HG02840 (cell line): ENCODE measurements around the gene TMEM80.
"Not testable (repeated sequence)": the region's sequence is repeated elsewhere in the genome, so short reads cannot be mapped to it uniquely, and the experiment has no call there.

Experiments
- ATAC-seq: cut with Tn5 transposase; IDR thresholded peaks from one replicate; pipeline ENCODE4 v1.9.1; 2021; ENCODE audit warnings: mild to moderate bottlenecking, moderate library complexity, moderate number of reproducible peaks; ENCODE audit not compliant: unreplicated experiment, low FRiP score

TMEM80 gene

DNA sequence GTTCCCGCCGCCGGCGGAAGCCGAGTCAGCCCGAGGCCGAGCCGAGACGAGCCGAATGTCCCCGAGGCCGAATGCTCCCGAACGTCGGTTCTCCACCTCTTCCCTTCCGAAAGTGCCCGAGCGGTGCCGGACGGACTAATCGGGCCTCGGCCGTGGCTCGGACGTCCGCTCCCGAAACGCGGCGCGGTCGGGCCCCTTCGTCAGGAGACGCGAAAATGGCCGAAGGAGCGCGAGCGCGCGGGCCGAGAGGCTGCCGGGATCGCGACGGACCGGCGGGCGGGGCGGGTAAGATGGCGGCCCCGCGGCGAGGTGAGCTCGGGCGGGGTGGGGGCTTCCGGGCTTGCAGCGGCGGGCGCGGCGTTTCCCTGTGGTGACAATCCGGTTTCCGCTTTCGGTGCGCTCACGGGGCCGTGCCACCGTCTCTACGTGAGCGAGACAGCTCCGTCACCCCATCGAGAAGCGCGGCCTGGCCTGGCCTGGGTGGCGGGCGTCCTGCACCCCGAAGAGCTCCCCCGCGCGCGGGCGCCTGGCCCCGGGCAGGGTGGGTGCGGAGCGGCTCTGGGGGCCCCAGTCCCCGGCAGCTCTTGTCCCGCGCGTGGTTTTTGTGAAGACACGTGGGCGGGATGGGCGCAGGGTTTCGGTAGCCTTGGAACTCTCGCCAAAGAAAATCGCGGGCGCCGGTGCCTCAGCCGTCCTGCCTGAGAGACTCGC lies at the start of gene TMEM80:
Gene TMEM80, plus strand, starts transcription at position 279 of the 711 bp plus-strand sequence. Its CDS starts 12 bp downstream, at position 291.
- peak; percentile 80 for ATAC-seq

DNA sequence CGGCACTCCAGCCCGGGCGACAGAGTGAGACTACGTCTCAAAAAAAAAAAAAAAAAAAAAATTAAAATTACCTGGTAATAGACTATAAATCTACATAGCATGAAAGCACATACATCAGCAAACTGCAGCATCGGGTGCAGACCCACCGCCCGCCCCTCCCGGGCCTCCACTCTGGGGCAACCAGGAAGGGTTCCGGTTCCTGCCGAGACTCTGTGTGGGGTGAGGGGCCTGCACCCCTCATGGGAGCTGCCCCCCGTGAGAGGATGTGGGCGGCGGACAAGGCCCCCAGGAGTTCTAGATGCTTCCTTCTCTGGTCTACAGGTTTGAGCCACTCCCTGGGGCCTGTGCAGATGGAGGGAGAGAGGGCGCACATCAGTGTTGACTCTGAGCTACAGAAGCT lies 49.4 kb upstream of the TMEM80 start:
- ATAC-seq: no peak

DNA sequence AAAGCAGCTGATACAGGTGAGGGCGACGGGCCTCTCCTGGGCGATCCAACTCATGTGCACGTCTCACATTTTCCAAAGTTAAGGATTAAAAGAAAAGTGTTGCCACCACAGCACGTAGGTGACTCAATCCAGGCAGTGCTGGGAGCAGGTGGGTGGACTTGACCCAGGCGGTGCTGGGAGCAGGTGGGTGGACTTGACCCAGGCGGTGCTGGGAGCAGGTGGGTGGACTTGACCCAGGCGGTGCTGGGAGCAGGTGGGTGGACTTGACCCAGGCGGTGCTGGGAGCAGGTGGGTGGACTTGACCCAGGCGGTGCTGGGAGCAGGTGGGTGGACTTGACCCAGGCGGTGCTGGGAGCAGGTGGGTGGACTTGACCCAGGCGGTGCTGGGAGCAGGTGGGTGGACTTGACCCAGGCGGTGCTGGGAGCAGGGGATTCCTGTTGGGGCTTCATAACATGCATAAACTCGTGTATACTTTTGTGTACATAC lies 47.9 kb upstream of the TMEM80 start:
- ATAC-seq: not testable (repeated sequence)

DNA sequence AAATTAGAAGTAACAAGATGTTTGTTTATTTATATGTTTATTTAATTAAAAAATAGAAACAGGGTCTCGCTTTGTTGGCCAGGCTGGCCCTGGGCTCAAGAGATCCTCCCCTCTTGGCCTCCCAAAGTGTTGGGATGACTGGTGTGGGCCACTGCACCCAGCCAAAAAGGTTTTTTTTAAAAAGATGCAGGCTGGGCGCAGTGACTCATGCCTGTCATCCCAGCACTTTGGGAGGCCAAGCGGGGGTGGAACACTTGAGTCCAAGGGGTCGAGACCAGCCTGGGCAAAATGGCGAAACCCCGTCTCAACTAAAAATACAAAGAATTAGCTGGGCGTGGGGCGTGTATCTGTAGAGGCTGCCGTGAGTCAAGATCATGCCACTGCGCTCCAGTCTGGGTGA lies 45.1 kb upstream of the TMEM80 start:
- no peak for ATAC-seq

DNA sequence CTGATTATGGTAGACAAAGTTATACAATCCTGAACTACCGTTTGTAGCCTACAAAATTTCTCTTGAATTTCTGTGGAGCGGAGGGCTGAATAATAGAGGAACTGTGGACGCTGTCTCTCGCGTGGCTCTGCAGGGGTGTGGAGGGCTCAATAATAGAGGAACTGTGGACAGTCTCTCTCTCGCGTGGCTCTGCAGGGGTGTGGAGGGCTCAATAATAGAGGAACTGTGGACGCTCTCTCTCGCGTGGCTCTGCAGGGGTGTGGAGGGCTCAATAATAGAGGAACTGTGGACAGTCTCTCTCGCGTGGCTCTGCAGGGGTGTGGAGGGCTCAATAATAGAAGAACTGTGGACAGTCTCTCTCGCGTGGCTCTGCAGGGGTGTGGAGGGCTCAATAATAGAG lies 42.5 kb upstream of the TMEM80 start:
- ATAC-seq: not testable (repeated sequence)

DNA sequence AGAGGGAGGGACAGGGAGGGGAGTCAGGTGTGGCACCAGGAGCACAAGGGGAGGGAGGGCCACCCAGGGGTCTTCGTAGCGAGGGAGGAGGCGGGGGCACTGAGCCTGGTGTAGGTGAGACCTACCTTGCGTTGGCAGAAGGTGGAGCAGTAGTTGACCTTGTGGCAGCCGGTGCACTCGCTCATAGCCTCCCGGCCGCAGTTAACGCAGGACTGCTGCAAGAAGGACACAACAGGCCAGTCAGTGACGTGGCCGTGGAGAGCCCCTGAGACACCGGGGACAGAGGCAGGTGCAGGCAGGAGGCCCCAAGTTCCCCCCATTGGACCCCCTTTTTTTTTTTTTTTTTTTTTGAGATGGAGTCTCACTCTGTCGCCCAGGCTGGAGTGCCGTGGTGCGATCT lies 41.8 kb upstream of the TMEM80 start:
- ATAC-seq: no peak

DNA sequence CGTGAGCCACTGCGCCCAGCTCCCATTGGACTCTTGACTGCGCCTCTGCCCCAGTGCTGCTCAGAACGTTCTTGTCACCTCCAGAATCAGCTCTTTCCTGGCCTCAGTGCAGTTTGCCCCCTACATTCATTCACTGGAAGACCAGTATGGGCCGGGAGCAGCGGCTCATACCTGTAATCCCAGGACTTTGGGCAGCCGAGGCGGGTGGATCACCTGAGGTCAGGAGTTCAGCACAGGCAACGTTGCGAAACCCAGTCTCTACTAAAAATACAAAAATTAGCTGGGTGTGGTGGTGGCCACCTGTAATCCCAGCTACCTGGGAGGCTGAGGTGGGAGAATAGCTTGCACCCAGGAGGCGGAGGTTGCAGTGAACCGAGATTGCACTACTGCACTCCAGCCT lies 41.2 kb upstream of the TMEM80 start:
- not testable (repeated sequence) for ATAC-seq

DNA sequence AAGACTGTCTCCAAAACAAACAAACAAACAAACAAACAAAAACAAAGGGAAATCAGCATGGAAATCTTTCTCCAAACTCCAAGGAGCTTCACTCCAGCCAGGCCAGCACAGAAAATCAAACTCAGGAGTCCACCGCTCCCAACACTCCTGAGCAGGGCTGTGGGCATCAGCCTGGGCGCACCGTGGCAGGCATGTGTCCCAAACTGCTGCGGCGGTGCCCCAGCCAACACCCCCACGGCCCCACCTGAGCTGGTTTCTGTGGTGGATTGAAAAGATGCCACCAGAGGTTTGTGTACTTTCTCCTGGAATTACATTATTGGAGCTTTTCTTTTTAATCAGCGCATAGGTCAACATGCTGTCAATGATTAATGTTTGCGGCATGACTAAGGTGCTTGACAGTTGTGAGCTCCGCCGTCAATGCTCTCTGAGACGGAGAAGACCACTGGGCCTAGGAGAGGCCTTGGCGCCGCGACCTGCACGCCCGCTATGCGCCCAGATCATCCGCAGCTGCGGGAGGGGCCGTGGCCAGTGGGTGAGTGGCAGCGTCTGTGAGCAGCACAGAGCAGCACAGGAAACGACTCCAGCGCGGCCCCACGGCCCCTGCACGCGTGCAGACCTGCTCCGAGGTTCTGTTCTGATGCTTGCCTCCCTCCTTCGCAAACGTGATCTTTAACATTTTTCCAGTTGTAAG lies 40.4 kb upstream of the TMEM80 start:
- no peak for ATAC-seq

DNA sequence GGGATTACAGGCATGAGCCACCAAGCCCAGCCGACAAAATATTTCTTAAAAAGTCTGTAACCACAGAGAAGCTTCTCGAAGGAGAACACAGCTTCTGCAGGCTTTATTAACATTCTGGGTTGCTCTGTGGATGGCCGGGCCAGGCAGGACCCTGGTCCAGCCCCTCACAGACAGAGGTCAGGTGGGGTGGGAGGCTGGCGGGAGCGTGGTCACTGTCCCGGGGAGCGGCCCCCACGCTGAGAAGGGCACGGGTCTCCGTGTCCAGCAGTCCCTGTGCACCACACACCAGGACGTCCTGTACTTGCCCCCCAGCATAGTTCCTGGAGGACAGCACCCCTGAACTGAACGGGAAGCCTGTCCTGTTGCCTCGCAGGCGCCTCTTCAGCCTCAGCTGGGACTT lies 39.2 kb upstream of the TMEM80 start:
- ATAC-seq: no peak

DNA sequence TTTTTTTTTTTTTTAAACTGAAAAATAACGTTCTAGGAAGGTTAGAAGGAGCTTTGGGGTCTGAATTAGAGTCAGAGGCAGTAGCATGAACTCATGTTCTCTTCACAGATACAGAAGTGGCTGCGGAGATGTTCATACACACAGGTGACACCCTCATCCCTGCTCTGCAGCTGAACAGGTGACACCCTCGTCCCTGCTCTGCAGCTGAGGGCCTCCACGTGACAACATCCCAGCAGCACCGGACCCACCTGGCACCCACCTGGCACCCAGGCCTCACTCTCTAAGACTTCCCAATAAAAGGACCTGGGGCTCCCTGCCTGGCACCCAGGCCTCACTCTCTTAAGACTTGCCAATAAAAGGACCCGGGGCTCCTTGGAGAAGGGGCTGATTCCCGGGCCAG lies 38.8 kb upstream of the TMEM80 start:
- ATAC-seq: no peak

DNA sequence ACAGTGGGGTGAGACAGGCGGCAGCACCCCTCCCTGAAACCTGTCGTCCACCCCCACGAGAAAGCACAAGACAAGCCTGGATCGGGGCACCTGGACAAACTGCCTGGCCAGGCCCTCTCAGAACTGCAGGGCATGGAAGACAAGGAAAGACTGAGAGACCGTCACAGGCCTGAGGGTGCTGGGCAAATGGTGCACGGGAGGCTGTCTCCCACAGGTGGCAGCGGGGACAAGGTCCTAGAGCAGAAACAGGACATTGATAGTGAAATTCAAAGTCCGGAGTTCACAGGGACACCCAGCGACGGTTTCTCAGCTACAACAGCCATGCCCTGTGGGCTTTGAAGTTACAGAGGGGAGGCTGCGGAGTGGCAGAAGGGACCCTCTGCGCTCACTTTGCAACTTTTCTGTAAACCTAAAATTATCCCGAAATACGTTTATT lies 37.9 kb upstream of the TMEM80 start:
- no peak for ATAC-seq

DNA sequence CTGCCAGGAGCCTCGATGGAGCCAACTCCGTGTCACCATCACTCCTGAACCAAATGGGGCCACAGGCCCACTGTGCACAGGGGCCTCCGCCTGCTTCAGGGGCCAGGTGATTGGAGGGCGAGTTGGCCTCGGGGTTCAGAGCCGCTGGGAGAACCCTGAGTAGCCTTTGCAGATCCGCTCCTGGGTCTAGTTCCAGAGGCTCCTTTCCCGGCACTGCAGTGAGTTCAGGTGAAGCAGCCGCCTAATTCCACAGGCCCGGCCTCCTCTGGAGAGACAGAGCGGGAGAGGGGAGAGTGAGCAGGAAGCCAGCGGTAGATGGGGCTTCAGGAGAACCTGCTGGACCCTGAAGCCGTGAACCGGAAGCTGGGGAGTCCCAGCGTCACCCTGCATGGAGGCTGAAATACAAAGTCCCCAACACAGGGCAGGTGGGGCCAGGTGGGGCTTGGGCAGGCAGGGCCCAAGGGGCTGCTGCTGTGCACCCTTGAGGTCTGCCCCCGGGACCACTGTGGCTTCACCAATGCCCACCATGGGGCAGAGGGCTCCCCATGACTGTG lies 36.0 kb upstream of the TMEM80 start:
- no peak for ATAC-seq

DNA sequence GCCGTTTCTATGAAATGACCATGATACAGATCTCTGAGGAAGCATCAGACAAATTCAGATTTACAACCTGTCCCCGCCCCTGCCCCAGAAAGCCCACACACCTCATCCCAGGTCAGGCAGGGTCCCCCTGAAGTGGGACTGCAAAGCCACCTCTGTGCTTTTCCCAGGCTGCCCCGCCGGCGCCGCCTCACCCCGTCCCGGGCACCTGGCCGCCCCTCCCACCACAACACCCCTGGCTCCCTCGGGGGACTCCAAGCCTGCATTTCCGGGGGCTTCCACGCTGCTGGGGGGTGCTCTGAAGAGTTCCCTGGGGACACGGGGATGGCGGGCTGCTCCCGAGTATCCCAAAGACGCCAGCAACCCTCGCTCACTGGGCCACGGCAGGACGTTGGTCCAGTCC lies 35.3 kb upstream of the TMEM80 start:
- ATAC-seq: no peak

DNA sequence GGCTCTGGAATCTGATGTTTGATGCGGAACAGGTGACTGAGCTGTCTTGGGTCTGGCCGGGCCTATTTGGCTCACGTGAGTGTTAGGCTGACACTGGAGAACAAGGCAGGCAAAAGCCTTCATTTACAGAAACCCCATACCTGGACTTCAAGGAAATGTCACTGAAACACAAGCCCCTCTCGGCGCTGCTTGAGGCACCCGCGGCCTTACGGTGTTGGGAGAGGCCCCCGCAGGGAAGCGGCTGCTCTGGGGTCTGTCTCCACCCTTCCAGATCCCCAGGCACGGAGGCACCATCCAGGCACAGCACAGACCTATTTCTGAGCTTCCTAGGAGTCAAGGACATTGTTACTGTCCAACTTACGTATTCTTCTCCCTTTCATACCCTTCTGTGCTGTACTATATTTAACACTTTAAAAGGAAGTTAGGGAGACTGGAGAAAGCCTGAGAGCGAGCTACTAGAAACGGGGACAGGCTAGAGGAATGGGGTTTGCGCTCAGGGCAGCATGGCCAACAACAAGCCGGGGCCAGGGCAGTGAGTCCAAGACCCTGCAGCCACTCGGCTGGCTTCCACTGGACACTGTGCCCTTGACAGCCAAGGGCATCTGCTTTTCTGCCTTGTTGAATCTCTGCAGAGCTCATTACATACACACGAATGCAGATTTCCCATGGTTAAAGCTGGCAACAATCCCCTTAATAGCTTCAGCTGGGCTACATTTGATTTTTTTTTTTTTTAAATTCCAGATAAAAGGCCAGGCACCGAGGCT lies 34.8 kb upstream of the TMEM80 start:
- ATAC-seq: no peak

DNA sequence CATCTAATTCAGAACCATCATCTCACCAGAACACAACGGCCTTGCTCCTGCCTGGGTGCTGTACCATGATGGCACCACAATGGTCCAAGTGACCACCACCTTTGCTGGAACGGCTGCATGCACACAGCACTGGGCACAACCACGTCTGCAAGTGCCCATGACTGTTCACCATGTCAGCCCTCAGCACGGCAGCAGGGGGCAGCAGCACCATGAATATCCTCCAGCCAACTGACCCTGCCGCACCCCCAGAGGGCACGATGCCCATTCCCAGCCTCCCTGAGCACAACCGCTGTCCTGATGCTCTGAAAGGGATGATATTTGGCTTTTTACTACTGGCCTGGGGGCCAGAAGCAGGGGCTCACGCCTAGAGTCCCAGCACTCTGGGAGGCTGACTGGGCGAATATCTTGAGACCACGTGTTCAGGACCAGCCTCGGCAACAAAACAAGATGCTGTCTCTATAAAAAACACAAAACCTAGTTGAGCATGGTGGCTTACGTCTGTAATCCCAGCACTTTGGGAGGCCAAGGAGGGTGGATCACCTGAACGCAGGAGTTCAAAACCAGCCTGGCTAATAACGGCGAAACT lies 32.8 kb upstream of the TMEM80 start:
- ATAC-seq: no peak

DNA sequence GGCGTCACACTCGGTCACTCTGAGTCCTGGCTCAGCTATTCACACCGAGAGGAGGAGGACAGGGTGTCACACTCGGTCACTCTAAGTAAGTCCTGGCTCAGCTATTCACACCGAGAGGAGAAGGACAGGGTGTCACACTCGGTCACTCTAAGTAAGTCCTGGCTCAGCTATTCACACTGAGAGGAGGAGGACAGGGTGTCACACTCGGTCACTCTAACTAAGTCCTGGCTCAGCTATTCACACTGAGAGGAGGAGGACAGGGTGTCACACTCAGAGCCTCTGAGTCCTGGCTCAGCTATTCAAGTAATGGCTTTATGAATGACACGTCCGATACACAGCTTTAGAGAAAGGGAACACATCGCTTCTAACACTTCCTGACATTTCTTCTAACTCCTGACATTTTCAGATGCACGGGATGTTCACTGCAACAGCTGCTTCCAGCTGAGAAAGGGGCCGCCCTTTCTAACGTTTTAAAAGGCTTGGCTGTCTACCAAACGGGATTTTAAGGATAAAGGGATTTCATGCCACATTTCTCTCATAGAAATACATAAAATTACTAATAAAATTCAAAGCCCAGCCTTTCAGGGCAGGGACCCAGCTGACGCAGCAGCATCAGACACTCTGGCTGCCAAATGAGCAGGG lies 30.4 kb upstream of the TMEM80 start:
- ATAC-seq: no peak

DNA sequence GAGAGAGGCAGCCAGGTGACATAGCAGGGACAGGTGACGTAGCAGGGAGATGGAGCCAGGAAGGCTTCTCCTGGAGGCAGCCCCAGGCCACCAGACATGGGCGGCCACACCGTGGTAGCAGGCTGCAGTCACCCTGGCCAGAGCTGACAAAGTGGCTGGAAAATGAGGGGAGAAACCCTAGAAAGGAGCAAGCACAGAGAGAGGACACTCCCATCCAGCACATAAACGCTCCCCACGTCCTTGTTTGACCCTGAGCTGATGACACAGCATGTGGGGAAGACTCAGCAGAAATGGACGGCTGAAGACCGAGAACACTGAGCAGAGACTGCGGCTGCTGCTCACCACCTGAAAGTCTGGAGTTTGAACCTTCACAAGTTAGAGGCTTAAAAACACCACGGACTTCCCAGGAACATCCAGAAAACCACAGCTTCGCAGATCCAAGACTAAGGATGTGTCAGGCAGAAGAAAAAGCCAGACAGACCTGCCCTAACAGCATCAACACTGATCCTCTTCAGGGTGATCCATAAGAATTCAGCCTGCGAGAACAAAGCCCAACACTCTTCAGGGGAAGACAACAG lies 29.8 kb upstream of the TMEM80 start:
- ATAC-seq: no peak

DNA sequence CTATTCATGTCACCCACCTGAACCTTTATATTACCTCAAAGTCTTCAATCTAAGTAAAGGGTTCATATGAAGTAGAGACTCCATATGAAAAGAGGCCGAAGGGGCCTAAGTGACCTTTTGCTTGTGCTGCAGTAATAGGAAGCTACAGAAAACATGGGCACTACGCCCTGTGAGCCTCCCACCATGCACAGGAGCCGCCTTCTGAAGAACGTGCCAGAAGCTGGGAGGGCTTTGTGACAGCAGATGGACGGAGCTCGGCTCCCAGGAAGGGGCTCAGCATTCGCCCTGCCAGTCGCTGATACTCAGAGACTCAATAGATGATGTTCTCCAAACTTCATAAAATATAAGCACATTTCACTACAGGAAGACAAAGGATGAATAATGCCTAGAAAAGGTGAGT lies 21.8 kb upstream of the TMEM80 start:
- no peak for ATAC-seq

DNA sequence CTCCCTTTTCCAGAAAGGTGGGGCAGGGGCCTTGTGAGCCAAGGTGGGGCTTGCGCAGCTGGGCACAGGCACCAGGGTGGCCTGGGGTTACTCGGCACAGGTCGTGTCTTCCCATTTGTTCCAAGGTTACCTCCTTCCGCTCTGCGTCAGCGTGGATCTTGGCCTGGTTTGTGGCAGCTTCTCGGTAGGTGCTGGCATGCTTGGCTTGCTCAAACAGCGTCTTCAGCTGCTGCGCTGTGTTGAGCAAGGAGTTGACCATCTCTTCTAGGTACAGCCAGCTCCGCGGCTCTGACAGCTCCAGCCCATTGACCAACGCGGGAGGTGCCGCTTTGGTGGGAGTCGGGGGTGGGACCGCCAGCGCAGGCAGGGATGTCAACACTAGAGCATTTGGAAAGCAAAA lies 21.2 kb upstream of the TMEM80 start:
- no peak for ATAC-seq

DNA sequence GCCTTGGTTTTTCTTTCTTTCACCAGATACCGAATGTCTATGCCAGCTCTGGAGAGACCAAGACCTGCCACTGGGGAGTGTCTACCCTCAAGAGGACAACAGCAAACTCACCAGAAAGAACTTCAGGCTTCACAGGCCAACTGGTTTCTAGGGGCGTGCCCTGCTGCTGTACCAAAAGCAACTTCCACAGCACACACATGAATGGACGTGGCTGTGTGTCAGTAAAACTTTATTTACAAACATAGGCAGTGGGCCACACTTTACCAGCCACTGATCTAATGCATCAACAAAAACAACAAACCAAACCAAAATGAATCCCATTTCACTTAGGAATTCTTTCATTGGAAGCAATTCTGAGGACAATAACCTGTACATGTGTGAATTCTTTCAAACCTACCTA lies 17.3 kb upstream of the TMEM80 start:
- no peak for ATAC-seq
